OCI-LY7 (cell line): ENCODE measurements around the gene PRIMA1. TPM values are rescaled to one million over a fixed set of nuclear protein-coding genes. Genes with fewer than 3 reads are reported as not detected.

Experiments
- BruUV-seq: library from RNA; stranded (reverse); fragments of 400-500 nt; replicated peaks from 2 replicates; lab custom pipeline; 2021; lab: Mats Ljungman, UMichigan
- CTCF ChIA-PET: fragments of 300-600 bp; sonication (Branson Sonifier 250); formaldehyde crosslinking; loops from one replicate; lab custom pipeline; 2022; ENCODE audit warnings: antibody characterized with exemption; ENCODE audit not compliant: unreplicated experiment; lab: Charles Lee
- POLR2A ChIA-PET: fragments of 300-600 bp; sonication (Branson Sonifier 250); formaldehyde crosslinking; loops from one replicate; lab custom pipeline; 2022; ENCODE audit warnings: antibody characterized with exemption; lab: Charles Lee
- DNase-seq: peaks from one replicate; pipeline ENCODE4 v3.0.0-alpha.2; 2015; ENCODE audit warnings: low spot score
- H2AFZ ChIP-seq: fragments of 200-600 bp; sonication (generic), shearing (Covaris generic); 2 replicates; pipeline ENCODE4 v1.6.1; 2014; ENCODE audit warnings: mild to moderate bottlenecking, antibody characterized with exemption, low read length, moderate library complexity
- H3K27ac ChIP-seq: fragments of 200-600 bp; sonication (generic); 2 replicates; pipeline ENCODE4 v1.5.1; 2014; ENCODE audit warnings: mixed run types, low read depth, mild to moderate bottlenecking, moderate library complexity, low read length, inconsistent platforms; ENCODE audit not compliant: poor library complexity, severe bottlenecking
- H3K36me3 ChIP-seq: fragments of 200-600 bp; sonication (generic); 2 replicates; pipeline ENCODE4 v1.6.1; 2014; ENCODE audit warnings: mild to moderate bottlenecking, antibody characterized with exemption, low read length, moderate library complexity, mixed read lengths; ENCODE audit not compliant: insufficient read depth
- H3K4me1 ChIP-seq: fragments of 200-600 bp; sonication (generic); 2 replicates; pipeline ENCODE4 v1.5.1; 2014; ENCODE audit warnings: mild to moderate bottlenecking, low read length; ENCODE audit not compliant: insufficient read depth, poor library complexity, severe bottlenecking
- H3K4me2 ChIP-seq: fragments of 200-600 bp; sonication (generic); 2 replicates; pipeline ENCODE4 v1.6.1; 2014; ENCODE audit warnings: mild to moderate bottlenecking, low read length
- H3K4me3 ChIP-seq: fragments of 200-600 bp; sonication (generic); 2 replicates; pipeline ENCODE4 v1.5.1; 2014; ENCODE audit warnings: mild to moderate bottlenecking, low read depth, low read length; ENCODE audit not compliant: poor library complexity, severe bottlenecking
- H3K79me2 ChIP-seq: fragments of 200-600 bp; sonication (generic); 2 replicates; pipeline ENCODE4 v1.6.1; 2016; ENCODE audit warnings: low read depth, mild to moderate bottlenecking, low read length, moderate library complexity, mixed read lengths; ENCODE audit not compliant: insufficient read depth
- H3K9me2 ChIP-seq: fragments of 200-600 bp; sonication (generic); 2 replicates; pipeline ENCODE4 v1.6.1; 2016; ENCODE audit warnings: mild to moderate bottlenecking, low read length, mixed read lengths; ENCODE audit not compliant: insufficient read depth
- H3K9me3 ChIP-seq: fragments of 200-600 bp; sonication (generic); 2 replicates; pipeline ENCODE4 v1.6.1; 2014; ENCODE audit warnings: mild to moderate bottlenecking, mixed run types, low read length, mixed read lengths
- H4K20me1 ChIP-seq: fragments of 200-600 bp; sonication (generic); 2 replicates; pipeline ENCODE4 v1.6.1; 2014; ENCODE audit warnings: mild to moderate bottlenecking, antibody characterized with exemption, low read length, moderate library complexity, mixed read lengths; ENCODE audit not compliant: insufficient read depth
- CTCF ChIP-seq: fragments of 200-600 bp; sonication (generic); conservative IDR thresholded peaks from 2 replicates; pipeline ENCODE4 v1.5.1; 2014; ENCODE audit warnings: mild to moderate bottlenecking, antibody characterized with exemption, low read length, moderate library complexity, mixed read lengths
- EZH2phosphoT487 ChIP-seq: fragments of 200-600 bp; sonication (generic); IDR thresholded peaks from 2 replicates; pipeline ENCODE4 v1.6.1; 2018; ENCODE audit warnings: low read depth, borderline replicate concordance, mild to moderate bottlenecking, mixed run types, antibody characterized with exemption, low read length, moderate library complexity, mixed read lengths
- intact Hi-C: fragments of 100-400 bp; cut with micrococcal nuclease; formaldehyde crosslinking; loops from one replicate; pipeline ENCODE4 v1.10.0; 2022; ENCODE audit not compliant: unreplicated experiment
- total RNA-seq, 2 experiments: library from RNA; depleted of rRNA in 1 of 2; stranded (reverse); fragments of >200 nt in 1 of 2; shearing (Covaris generic) in 1 of 2; gene quantifications; 2 replicates each; pipeline ENCODE4 v1.2.3, GENCODE V29; 2014 to 2022

PRIMA1 gene
- total RNA-seq, 2 experiments from 2014 or later = not detected

- H3K4me1 ChIP-seq = no peaks in the 10 kb centered on the region
- no peaks in the 10 kb centered on the region for H4K20me1 ChIP-seq
- H3K4me3 ChIP-seq = no peak overlapping the region
- no peaks in the 10 kb centered on the region for H3K9me2 ChIP-seq
- intact Hi-C loops = no loop called here
- H3K27ac ChIP-seq = no peak overlapping the region
- no peak overlapping the region for H2AFZ ChIP-seq
- ChIA-PET CTCF (no interaction called here), POLR2A (interaction anchor here (0.7 to 0.8 kb wide), 2 partner anchors 16 to 1132 kb away, joined by 3 read pairs; no protein-coding TSS in a partner anchor)
- TF ChIP-seq EZH2phosphoT487 (no peak), CTCF (no peak)
- no peak for DNase-seq
- no peaks in the 10 kb centered on the region for H3K79me2 ChIP-seq
- H3K9me3 ChIP-seq = no peaks in the 10 kb centered on the region
- no TSS peak for BruUV-seq
- no peaks in the 10 kb centered on the region for H3K36me3 ChIP-seq
- no peak overlapping the region for H3K4me2 ChIP-seq
These were observed 15.4 kb upstream of the PRIMA1 start for GRCh38 chr14:93803408-93804318.

GRCh38 chr14:93799989-93800921 lies 12.0 kb upstream of the PRIMA1 start:
- CTCF ChIA-PET = no interaction called here
- Histone ChIP-seq H3K4me3 (no peak overlapping the region), H3K36me3 (no peaks in the 10 kb centered on the region), H3K4me2 (no peak overlapping the region), H3K4me1 (no peaks in the 10 kb centered on the region), H2AFZ (no peak overlapping the region), H3K9me2 (no peaks in the 10 kb centered on the region), H3K79me2 (no peaks in the 10 kb centered on the region), H4K20me1 (no peaks in the 10 kb centered on the region), H3K27ac (no peak overlapping the region), H3K9me3 (no peaks in the 10 kb centered on the region)
- TF ChIP-seq CTCF (no peak), EZH2phosphoT487 (no peak)
- intact Hi-C loops = no loop called here
- BruUV-seq = no TSS peak
- no peak for DNase-seq
- POLR2A ChIA-PET = no interaction called here
